ENCODE results near the gene HOXB3.

DNA sequence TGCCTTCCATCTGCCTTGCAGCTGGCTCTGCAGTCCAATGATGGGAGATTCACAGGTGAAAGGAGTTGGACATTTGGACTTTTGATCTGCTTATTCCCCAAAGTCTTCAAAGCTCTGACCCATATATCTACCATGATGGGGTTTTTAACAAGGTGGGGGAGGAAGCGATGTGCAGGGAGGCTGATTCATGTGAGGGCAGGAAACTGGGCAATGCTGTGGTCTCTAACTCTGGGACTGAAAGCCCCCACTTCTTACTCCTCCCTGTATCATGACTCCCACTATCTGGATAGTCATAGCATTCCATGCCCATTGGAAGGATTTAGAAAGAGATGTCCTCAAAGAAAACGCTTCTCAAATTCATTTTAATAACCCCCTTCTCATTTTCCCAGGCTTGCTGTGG, 75.6 kb downstream of the HOXB3 start:
- TF ChIP-seq, protein P1, sequence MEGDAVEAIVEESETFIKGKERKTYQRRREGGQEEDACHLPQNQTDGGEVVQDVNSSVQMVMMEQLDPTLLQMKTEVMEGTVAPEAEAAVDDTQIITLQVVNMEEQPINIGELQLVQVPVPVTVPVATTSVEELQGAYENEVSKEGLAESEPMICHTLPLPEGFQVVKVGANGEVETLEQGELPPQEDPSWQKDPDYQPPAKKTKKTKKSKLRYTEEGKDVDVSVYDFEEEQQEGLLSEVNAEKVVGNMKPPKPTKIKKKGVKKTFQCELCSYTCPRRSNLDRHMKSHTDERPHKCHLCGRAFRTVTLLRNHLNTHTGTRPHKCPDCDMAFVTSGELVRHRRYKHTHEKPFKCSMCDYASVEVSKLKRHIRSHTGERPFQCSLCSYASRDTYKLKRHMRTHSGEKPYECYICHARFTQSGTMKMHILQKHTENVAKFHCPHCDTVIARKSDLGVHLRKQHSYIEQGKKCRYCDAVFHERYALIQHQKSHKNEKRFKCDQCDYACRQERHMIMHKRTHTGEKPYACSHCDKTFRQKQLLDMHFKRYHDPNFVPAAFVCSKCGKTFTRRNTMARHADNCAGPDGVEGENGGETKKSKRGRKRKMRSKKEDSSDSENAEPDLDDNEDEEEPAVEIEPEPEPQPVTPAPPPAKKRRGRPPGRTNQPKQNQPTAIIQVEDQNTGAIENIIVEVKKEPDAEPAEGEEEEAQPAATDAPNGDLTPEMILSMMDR (IDR thresholded peaks at IDR 0.05): no peak
- TF ChIP-seq EP300 (IDR thresholded peaks at IDR 0.05): no peak
- no peak for TF ChIP-seq POLR2AphosphoS5 (IDR thresholded peaks at IDR 0.05)
- TF ChIP-seq POLR2A (IDR thresholded peaks at IDR 0.05): no peak
